Panc1 (cell line): Measurements from ENCODE around the gene EEF1E1. TPM values are rescaled to one million over a fixed set of nuclear protein-coding genes. Genes with fewer than 3 reads are reported as not detected.

ENCODE experiments used
- ATAC-seq: fragments of 200-7000 bp; cut with Tn5 transposase; 2 replicates; pipeline ENCODE4 v1.9.1; 2020; ENCODE audit warnings: mild to moderate bottlenecking, moderate library complexity
- BruUV-seq: library from RNA; stranded (reverse); fragments of 400-500 nt; replicated peaks from 2 replicates; lab custom pipeline; 2021; lab: Mats Ljungman, UMichigan
- CTCF ChIA-PET: fragments of 300-600 bp; sonication (Branson Sonifier 250); formaldehyde crosslinking; loops from one replicate; lab custom pipeline; 2022; ENCODE audit warnings: antibody characterized with exemption; lab: Charles Lee
- POLR2A ChIA-PET: fragments of 300-600 bp; sonication (Branson Sonifier 250); formaldehyde crosslinking; loops from one replicate; lab custom pipeline; 2022; ENCODE audit warnings: antibody characterized with exemption; lab: Charles Lee
- DNase-seq: peaks from one replicate; pipeline ENCODE4 v3.0.0-alpha.2; 2010; ENCODE audit warnings: low read depth, low spot score
- H3K27ac ChIP-seq: 2 replicates; pipeline ENCODE4 v1.5.1; 2011; ENCODE audit warnings: mild to moderate bottlenecking, low read length, inconsistent platforms
- H3K27me3 ChIP-seq: fragments of 200-500 bp; sonication (Bioruptor generic); 2 replicates; pipeline ENCODE4 v1.6.0; 2014; ENCODE audit warnings: low read length, inconsistent platforms; ENCODE audit not compliant: control insufficient read depth, insufficient read depth
- H3K36me3 ChIP-seq: fragments of 200-500 bp; sonication (Bioruptor generic); 2 replicates; pipeline ENCODE4 v1.5.1; 2014; ENCODE audit warnings: inconsistent platforms, mild to moderate bottlenecking, low read length, moderate library complexity; ENCODE audit not compliant: control insufficient read depth, insufficient read depth
- H3K4me1 ChIP-seq: 2 replicates; pipeline ENCODE4 v1.5.1; 2011; ENCODE audit warnings: inconsistent platforms, mild to moderate bottlenecking, low read length, moderate library complexity; ENCODE audit not compliant: control insufficient read depth, insufficient read depth
- H3K4me3 ChIP-seq, 2 experiments: 2 replicates each; pipeline ENCODE4 v1.5.1; 2011 to 2012; ENCODE audit warnings: low read depth in 2 of 2, low read length in 2 of 2, mild to moderate bottlenecking in 2 of 2, inconsistent platforms in 1 of 2, moderate library complexity in 1 of 2
- H3K9me3 ChIP-seq: fragments of 200-500 bp; sonication (Bioruptor generic); 2 replicates; pipeline ENCODE4 v1.5.1; 2014; ENCODE audit warnings: low read depth, mild to moderate bottlenecking, inconsistent platforms, low read length, moderate library complexity; ENCODE audit not compliant: control insufficient read depth, insufficient read depth
- POLR2AphosphoS5 ChIP-seq: IDR thresholded peaks from 2 replicates; pipeline ENCODE4 v1.6.1; 2012; ENCODE audit warnings: mild to moderate bottlenecking, low read depth, low read length, moderate library complexity
- SIN3A ChIP-seq: IDR thresholded peaks from 2 replicates; pipeline ENCODE4 v1.6.1; 2012; ENCODE audit warnings: low read depth, mild to moderate bottlenecking, low read length, moderate library complexity, borderline replicate concordance; ENCODE audit not compliant: insufficient read depth
- TCF7L2 ChIP-seq: IDR thresholded peaks from 2 replicates; pipeline ENCODE4 v1.6.1; 2011; ENCODE audit warnings: mild to moderate bottlenecking, low read depth, low read length, inconsistent platforms
- in situ Hi-C: cut with HindIII; loops from 2 replicates; pipeline ENCODE4 v1.10.0; 2016; ENCODE audit warnings: low sequenced_read_pairs, low pct_unique_long_range_greater_than_20kb
- intact Hi-C: fragments of 100-400 bp; cut with micrococcal nuclease; formaldehyde crosslinking; loops from one replicate; pipeline ENCODE4 v1.10.0; 2022; ENCODE audit not compliant: unreplicated experiment
- total RNA-seq: library from RNA; stranded (reverse); gene quantifications from one replicate; pipeline ENCODE4 v1.2.1, GENCODE V29; 2021; ENCODE audit not compliant: unreplicated experiment
- TF ChIP-seq, protein P1 (sequence below): fragments of 450-650 bp; IDR thresholded peaks from 2 replicates; pipeline ENCODE4 v1.5.1; 2017; ENCODE audit warnings: mild to moderate bottlenecking
- TF ChIP-seq, protein P2 (sequence below), 2 experiments: IDR thresholded peaks; 2 replicates each; pipeline ENCODE4 v1.6.1; 2011 to 2012; ENCODE audit warnings: low read depth in 2 of 2, control low read depth in 1 of 2, low read length in 1 of 2, mild to moderate bottlenecking in 1 of 2, moderate library complexity in 1 of 2; ENCODE audit not compliant: insufficient read depth in 1 of 2

The EEF1E1 gene
- total RNA-seq, 1 experiment from 2014 or later = 59.5 TPM

DNA sequence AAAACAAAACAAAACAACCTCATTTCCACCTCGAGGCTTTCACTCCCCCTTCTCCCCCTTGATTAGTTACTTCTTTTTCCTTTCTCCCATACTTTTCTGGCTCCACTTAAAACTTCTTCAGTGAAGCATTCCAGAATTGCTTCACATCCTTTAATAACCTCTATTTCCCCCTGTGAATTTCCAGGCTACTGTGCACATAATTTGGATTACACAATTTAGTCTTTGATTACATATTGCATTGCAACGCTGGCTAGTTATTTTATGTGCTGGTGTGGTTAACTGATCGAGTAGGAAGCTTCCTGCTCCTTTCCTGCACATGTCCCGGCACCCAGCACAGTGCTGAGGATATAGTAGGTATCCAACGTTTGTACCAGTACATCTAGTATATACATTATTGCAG lies 28.1 kb upstream of the EEF1E1 start:
- intact Hi-C loops = no loop called here
- Histone ChIP-seq H3K27me3 (no peaks in the 10 kb centered on the region), H3K4me3 (no peak overlapping the region), H3K4me1 (peaks cover 6% of the 10 kb centered on the region; the same call in 1 of the 2 replicates), H3K27ac (peak overlapping the region; percentile 48; the same call in 1 of the 2 replicates), H3K9me3 (no peaks in the 10 kb centered on the region), H3K36me3 (no peaks in the 10 kb centered on the region)
- in situ Hi-C loops = no loop called here
- ATAC-seq = no peak
- no peak for DNase-seq
- ChIA-PET CTCF (interaction anchor here (0.6 to 3.1 kb wide), 2 partner anchors 89 to 759 kb away, joined by 3 to 76 read pairs; no protein-coding TSS in a partner anchor), POLR2A (interaction anchor here (0.6 to 1.0 kb wide), 2 partner anchors 89 to 456 kb away, joined by 4 read pairs; no protein-coding TSS in a partner anchor)
- no peak for TF ChIP-seq POLR2AphosphoS5
- TF ChIP-seq, protein P1, sequence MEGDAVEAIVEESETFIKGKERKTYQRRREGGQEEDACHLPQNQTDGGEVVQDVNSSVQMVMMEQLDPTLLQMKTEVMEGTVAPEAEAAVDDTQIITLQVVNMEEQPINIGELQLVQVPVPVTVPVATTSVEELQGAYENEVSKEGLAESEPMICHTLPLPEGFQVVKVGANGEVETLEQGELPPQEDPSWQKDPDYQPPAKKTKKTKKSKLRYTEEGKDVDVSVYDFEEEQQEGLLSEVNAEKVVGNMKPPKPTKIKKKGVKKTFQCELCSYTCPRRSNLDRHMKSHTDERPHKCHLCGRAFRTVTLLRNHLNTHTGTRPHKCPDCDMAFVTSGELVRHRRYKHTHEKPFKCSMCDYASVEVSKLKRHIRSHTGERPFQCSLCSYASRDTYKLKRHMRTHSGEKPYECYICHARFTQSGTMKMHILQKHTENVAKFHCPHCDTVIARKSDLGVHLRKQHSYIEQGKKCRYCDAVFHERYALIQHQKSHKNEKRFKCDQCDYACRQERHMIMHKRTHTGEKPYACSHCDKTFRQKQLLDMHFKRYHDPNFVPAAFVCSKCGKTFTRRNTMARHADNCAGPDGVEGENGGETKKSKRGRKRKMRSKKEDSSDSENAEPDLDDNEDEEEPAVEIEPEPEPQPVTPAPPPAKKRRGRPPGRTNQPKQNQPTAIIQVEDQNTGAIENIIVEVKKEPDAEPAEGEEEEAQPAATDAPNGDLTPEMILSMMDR = no peak
- TF ChIP-seq TCF7L2 = no peak
- TF ChIP-seq SIN3A = no peak
- TF ChIP-seq, protein P2, sequence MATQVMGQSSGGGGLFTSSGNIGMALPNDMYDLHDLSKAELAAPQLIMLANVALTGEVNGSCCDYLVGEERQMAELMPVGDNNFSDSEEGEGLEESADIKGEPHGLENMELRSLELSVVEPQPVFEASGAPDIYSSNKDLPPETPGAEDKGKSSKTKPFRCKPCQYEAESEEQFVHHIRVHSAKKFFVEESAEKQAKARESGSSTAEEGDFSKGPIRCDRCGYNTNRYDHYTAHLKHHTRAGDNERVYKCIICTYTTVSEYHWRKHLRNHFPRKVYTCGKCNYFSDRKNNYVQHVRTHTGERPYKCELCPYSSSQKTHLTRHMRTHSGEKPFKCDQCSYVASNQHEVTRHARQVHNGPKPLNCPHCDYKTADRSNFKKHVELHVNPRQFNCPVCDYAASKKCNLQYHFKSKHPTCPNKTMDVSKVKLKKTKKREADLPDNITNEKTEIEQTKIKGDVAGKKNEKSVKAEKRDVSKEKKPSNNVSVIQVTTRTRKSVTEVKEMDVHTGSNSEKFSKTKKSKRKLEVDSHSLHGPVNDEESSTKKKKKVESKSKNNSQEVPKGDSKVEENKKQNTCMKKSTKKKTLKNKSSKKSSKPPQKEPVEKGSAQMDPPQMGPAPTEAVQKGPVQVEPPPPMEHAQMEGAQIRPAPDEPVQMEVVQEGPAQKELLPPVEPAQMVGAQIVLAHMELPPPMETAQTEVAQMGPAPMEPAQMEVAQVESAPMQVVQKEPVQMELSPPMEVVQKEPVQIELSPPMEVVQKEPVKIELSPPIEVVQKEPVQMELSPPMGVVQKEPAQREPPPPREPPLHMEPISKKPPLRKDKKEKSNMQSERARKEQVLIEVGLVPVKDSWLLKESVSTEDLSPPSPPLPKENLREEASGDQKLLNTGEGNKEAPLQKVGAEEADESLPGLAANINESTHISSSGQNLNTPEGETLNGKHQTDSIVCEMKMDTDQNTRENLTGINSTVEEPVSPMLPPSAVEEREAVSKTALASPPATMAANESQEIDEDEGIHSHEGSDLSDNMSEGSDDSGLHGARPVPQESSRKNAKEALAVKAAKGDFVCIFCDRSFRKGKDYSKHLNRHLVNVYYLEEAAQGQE (IDR thresholded peaks at IDR 0.05; ENCODE audit: insufficient read depth in 1 of 2, low read depth in 2 of 2, low read length in 1 of 2) = no peak
- no TSS peak for BruUV-seq

DNA sequence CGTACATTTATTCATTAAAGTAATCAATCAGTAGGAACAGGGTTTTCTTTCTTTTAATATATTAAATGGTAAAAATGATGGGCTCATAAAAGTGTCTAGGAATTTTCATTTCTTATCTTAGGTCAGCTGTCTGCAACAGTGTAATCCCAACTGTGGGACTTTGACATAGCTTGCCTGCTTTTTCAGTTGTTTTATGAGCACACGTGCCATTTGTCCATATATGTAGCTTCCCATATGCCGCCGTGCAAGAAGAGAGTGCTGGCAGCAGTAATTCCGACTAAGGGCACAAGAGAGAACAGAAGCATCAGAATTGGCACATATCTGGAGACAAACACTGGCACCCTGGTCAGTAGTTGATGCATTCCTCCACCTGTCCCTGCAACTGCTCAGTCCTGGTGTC lies 20.9 kb upstream of the EEF1E1 start:
- H3K36me3 ChIP-seq = no peaks in the 10 kb centered on the region
- no peaks in the 10 kb centered on the region for H3K9me3 ChIP-seq
- H3K4me3 ChIP-seq = no peak overlapping the region
- no peak for DNase-seq
- no peak for ATAC-seq
- in situ Hi-C loops = no loop called here
- POLR2A ChIA-PET = no interaction called here
- no peak overlapping the region for H3K27ac ChIP-seq
- no peaks in the 10 kb centered on the region for H3K4me1 ChIP-seq
- intact Hi-C loops = no loop called here
- BruUV-seq = no TSS peak
- H3K27me3 ChIP-seq = no peaks in the 10 kb centered on the region
- CTCF ChIA-PET = no interaction called here
- TF ChIP-seq, protein P2 (IDR thresholded peaks at IDR 0.05; ENCODE audit: insufficient read depth in 1 of 2, low read depth in 2 of 2, low read length in 1 of 2) = no peak
- TF ChIP-seq SIN3A = no peak
- TF ChIP-seq, protein P1 = no peak
- TF ChIP-seq TCF7L2 = no peak
- no peak for TF ChIP-seq POLR2AphosphoS5
